Neural progenitor cell (in vitro differentiated cells): ENCODE measurements around the gene CAPZB. TPM values are rescaled to one million over a fixed set of nuclear protein-coding genes. Genes with fewer than 3 reads are reported as not detected.

ENCODE experiments used
- DNase-seq: peaks from one replicate; pipeline ENCODE4 v3.0.0-alpha.2; 2016; ENCODE audit warnings: low spot score
- H2AFZ ChIP-seq: fragments of 200-600 bp; sonication (generic); replicated peaks from 2 replicates; pipeline ENCODE4 v1.6.1; 2016; ENCODE audit warnings: antibody characterized with exemption
- H3F3A ChIP-seq: fragments of 200-600 bp; sonication (generic); 2 replicates; pipeline ENCODE4 v1.6.1; 2016; ENCODE audit warnings: antibody characterized with exemption, low read depth
- H3K27ac ChIP-seq: fragments of 200-600 bp; sonication (generic); 2 replicates; pipeline ENCODE4 v1.5.1; 2016; ENCODE audit warnings: mild to moderate bottlenecking
- H3K27me3 ChIP-seq: fragments of 200-600 bp; sonication (generic); 2 replicates; pipeline ENCODE4 v1.6.1; 2016; ENCODE audit warnings: mild to moderate bottlenecking, moderate library complexity
- H3K36me3 ChIP-seq: fragments of 200-600 bp; sonication (generic); 2 replicates; pipeline ENCODE4 v1.5.1; 2016
- H3K4me1 ChIP-seq: fragments of 200-600 bp; sonication (generic); 2 replicates; pipeline ENCODE4 v1.6.1; 2016; ENCODE audit warnings: mixed run types
- H3K4me2 ChIP-seq: fragments of 200-600 bp; sonication (generic); 2 replicates; pipeline ENCODE4 v1.6.1; 2016
- H3K4me3 ChIP-seq: fragments of 200-600 bp; sonication (generic); 2 replicates; pipeline ENCODE4 v1.5.1; 2016
- H3K79me2 ChIP-seq: fragments of 200-600 bp; sonication (generic); 2 replicates; pipeline ENCODE4 v1.6.1; 2016; ENCODE audit warnings: low read depth
- H3K9ac ChIP-seq: fragments of 200-600 bp; sonication (generic); 2 replicates; pipeline ENCODE4 v1.6.1; 2016
- H3K9me3 ChIP-seq: fragments of 200-600 bp; sonication (generic); 2 replicates; pipeline ENCODE4 v1.5.1; 2016; ENCODE audit warnings: low read depth
- H4K20me1 ChIP-seq: fragments of 200-600 bp; sonication (generic); 2 replicates; pipeline ENCODE4 v1.6.1; 2016; ENCODE audit warnings: low read depth
- H3K27ac Mint-ChIP-seq: 3 replicates; pipeline ENCODE4 v1.8.0; 2021; ENCODE audit warnings: mixed read lengths
- H3K27me3 Mint-ChIP-seq: 2 replicates; pipeline ENCODE4 v1.8.0; 2022; ENCODE audit warnings: low read depth, mild to moderate bottlenecking, inconsistent platforms, moderate library complexity, mixed read lengths; ENCODE audit not compliant: insufficient read depth
- H3K36me3 Mint-ChIP-seq: 3 replicates; pipeline ENCODE4 v1.8.0; 2021; ENCODE audit warnings: mixed read lengths
- H3K4me1 Mint-ChIP-seq: 3 replicates; pipeline ENCODE4 v1.8.0; 2021; ENCODE audit warnings: mixed read lengths
- H3K4me3 Mint-ChIP-seq: 3 replicates; pipeline ENCODE4 v1.8.0; 2021; ENCODE audit warnings: mild to moderate bottlenecking, moderate library complexity, mixed read lengths
- H3K9me3 Mint-ChIP-seq: 3 replicates; pipeline ENCODE4 v1.8.0; 2020; ENCODE audit warnings: mixed read lengths
- EZH2 ChIP-seq: fragments of 200-600 bp; sonication (generic); IDR thresholded peaks from 2 replicates; pipeline ENCODE4 v1.6.1; 2017; ENCODE audit warnings: antibody characterized with exemption, mild to moderate bottlenecking, moderate library complexity
- EZH2phosphoT487 ChIP-seq: fragments of 200-600 bp; sonication (generic); IDR thresholded peaks from 2 replicates; pipeline ENCODE4 v1.6.1; 2017; ENCODE audit warnings: antibody characterized with exemption
- total RNA-seq: library from RNA; depleted of rRNA; stranded (reverse); fragments of >200 nt; gene quantifications from 2 replicates; pipeline ENCODE4 v1.2.3, GENCODE V29; 2015; ENCODE audit warnings: low replicate concordance
- TF ChIP-seq, protein P1 (sequence below): fragments of 200-600 bp; sonication (generic); IDR thresholded peaks from 2 replicates; pipeline ENCODE4 v1.5.1; 2017; ENCODE audit warnings: antibody characterized with exemption, mild to moderate bottlenecking

Gene CAPZB
- total RNA-seq, 1 donor from 2014 or later: 134 TPM

GRCh38 chr1:19421365-19421764 is 64.0 kb downstream of the CAPZB start:
- Histone ChIP-seq H4K20me1 (peaks cover 51% of the 10 kb centered on the region), H3K27me3 (no peaks in the 10 kb centered on the region), H3K4me3 (no peak overlapping the region), H3K4me1 (no peaks in the 10 kb centered on the region), H3K9me3 (no peaks in the 10 kb centered on the region), H2AFZ (no peak overlapping the region), H3K79me2 (peaks cover 87% of the 10 kb centered on the region), H3K36me3 (no peaks in the 10 kb centered on the region), H3K9ac (no peak overlapping the region), H3K27ac (no peak overlapping the region), H3F3A (no peaks in the 10 kb centered on the region), H3K4me2 (no peak overlapping the region)
- H3K4me1 Mint-ChIP-seq: peaks cover 19% of the 10 kb centered on the region
- peaks cover 2% of the 10 kb centered on the region for H3K27me3 Mint-ChIP-seq
- no peak overlapping the region for H3K4me3 Mint-ChIP-seq
- H3K27ac Mint-ChIP-seq: no peak overlapping the region
- H3K36me3 Mint-ChIP-seq: peaks cover 17% of the 10 kb centered on the region
- H3K9me3 Mint-ChIP-seq: no peaks in the 10 kb centered on the region
- TF ChIP-seq EZH2phosphoT487 (no peak), EZH2 (no peak)
- TF ChIP-seq, protein P1, sequence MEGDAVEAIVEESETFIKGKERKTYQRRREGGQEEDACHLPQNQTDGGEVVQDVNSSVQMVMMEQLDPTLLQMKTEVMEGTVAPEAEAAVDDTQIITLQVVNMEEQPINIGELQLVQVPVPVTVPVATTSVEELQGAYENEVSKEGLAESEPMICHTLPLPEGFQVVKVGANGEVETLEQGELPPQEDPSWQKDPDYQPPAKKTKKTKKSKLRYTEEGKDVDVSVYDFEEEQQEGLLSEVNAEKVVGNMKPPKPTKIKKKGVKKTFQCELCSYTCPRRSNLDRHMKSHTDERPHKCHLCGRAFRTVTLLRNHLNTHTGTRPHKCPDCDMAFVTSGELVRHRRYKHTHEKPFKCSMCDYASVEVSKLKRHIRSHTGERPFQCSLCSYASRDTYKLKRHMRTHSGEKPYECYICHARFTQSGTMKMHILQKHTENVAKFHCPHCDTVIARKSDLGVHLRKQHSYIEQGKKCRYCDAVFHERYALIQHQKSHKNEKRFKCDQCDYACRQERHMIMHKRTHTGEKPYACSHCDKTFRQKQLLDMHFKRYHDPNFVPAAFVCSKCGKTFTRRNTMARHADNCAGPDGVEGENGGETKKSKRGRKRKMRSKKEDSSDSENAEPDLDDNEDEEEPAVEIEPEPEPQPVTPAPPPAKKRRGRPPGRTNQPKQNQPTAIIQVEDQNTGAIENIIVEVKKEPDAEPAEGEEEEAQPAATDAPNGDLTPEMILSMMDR: no peak
- no peak for DNase-seq

- peaks cover 87% of the 10 kb centered on the region for H3K79me2 ChIP-seq
- H4K20me1 ChIP-seq: peaks cover 51% of the 10 kb centered on the region
- no peak for DNase-seq
- no peaks in the 10 kb centered on the region for H3K36me3 ChIP-seq
- H3K4me3 Mint-ChIP-seq: no peak overlapping the region
- no peaks in the 10 kb centered on the region for H3K9me3 ChIP-seq
- H3K27me3 Mint-ChIP-seq: peaks cover 2% of the 10 kb centered on the region
- no peaks in the 10 kb centered on the region for H3K27me3 ChIP-seq
- no peaks in the 10 kb centered on the region for H3K9me3 Mint-ChIP-seq
- H3K4me1 ChIP-seq: peaks cover 4% of the 10 kb centered on the region
- H2AFZ ChIP-seq: no peak overlapping the region
- peaks cover 16% of the 10 kb centered on the region for H3K4me1 Mint-ChIP-seq
- H3K4me3 ChIP-seq: no peak overlapping the region
- no peak overlapping the region for H3K9ac ChIP-seq
- H3F3A ChIP-seq: no peaks in the 10 kb centered on the region
- TF ChIP-seq EZH2 (no peak), EZH2phosphoT487 (no peak)
- TF ChIP-seq, protein P1: no peak
- no peak overlapping the region for H3K4me2 ChIP-seq
- H3K27ac ChIP-seq: no peak overlapping the region
- no peak overlapping the region for H3K27ac Mint-ChIP-seq
- peaks cover 18% of the 10 kb centered on the region for H3K36me3 Mint-ChIP-seq
Measured at GRCh38 chr1:19420606-19421005, 64.7 kb downstream of the CAPZB start.

- Histone ChIP-seq H3K4me2 (no peak overlapping the region), H3K27ac (peak overlapping the region; percentile 13)
- H3K27ac Mint-ChIP-seq: no peak overlapping the region
Measured at GRCh38 chr1:19419691-19420090, 65.6 kb downstream of the CAPZB start.

More at GRCh38 chr1:19419691-19420090, 65.6 kb downstream of the CAPZB start:
- H3K9me3 Mint-ChIP-seq: no peaks in the 10 kb centered on the region
- Histone ChIP-seq H3F3A (no peaks in the 10 kb centered on the region), H3K4me1 (peaks cover 12% of the 10 kb centered on the region), H3K9ac (no peak overlapping the region), H3K36me3 (no peaks in the 10 kb centered on the region), H3K27me3 (no peaks in the 10 kb centered on the region), H3K79me2 (peaks cover 87% of the 10 kb centered on the region), H2AFZ (no peak overlapping the region), H3K9me3 (no peaks in the 10 kb centered on the region), H3K4me3 (no peak overlapping the region), H4K20me1 (peaks cover 51% of the 10 kb centered on the region)
- H3K4me1 Mint-ChIP-seq: peaks cover 21% of the 10 kb centered on the region
- H3K27me3 Mint-ChIP-seq: peaks cover 2% of the 10 kb centered on the region
- no peak for DNase-seq
- TF ChIP-seq, protein P1: no peak
- TF ChIP-seq EZH2 (no peak), EZH2phosphoT487 (no peak)
- H3K36me3 Mint-ChIP-seq: peaks cover 18% of the 10 kb centered on the region
- H3K4me3 Mint-ChIP-seq: no peak overlapping the region
